Nephron progenitor cell (in vitro differentiated cells): ENCODE data around the gene CNTF.

Experiments
- DNase-seq: peaks from one replicate; pipeline ENCODE4 v3.0.0; 2021
- H3K27ac Mint-ChIP-seq: 2 replicates; pipeline ENCODE4 v1.8.0; 2021; ENCODE audit warnings: mild to moderate bottlenecking, moderate library complexity, mixed read lengths
- H3K27me3 Mint-ChIP-seq: 2 replicates; pipeline ENCODE4 v1.8.0; 2021; ENCODE audit warnings: mild to moderate bottlenecking, low read depth, mixed read lengths; ENCODE audit not compliant: poor library complexity
- H3K36me3 Mint-ChIP-seq: 2 replicates; pipeline ENCODE4 v1.8.0; 2021; ENCODE audit warnings: low read depth, mixed read lengths
- H3K4me1 Mint-ChIP-seq: 2 replicates; pipeline ENCODE4 v1.8.0; 2021; ENCODE audit warnings: mixed read lengths
- H3K4me3 Mint-ChIP-seq: 2 replicates; pipeline ENCODE4 v1.8.0; 2021; ENCODE audit warnings: mild to moderate bottlenecking, moderate library complexity, mixed read lengths
- H3K9me3 Mint-ChIP-seq: 2 replicates; pipeline ENCODE4 v1.8.0; 2021; ENCODE audit warnings: mild to moderate bottlenecking, moderate library complexity, mixed read lengths
- TF ChIP-seq, protein P1 (sequence below): fragments of 200-600 bp; sonication (generic); IDR thresholded peaks from 2 replicates; pipeline ENCODE4 v1.5.0; 2021; ENCODE audit warnings: antibody characterized with exemption

Gene CNTF

GRCh38 chr11:58577555-58578135 lies 44.8 kb upstream of the CNTF start:
- DNase-seq: peak; percentile 47
- TF ChIP-seq, protein P1, sequence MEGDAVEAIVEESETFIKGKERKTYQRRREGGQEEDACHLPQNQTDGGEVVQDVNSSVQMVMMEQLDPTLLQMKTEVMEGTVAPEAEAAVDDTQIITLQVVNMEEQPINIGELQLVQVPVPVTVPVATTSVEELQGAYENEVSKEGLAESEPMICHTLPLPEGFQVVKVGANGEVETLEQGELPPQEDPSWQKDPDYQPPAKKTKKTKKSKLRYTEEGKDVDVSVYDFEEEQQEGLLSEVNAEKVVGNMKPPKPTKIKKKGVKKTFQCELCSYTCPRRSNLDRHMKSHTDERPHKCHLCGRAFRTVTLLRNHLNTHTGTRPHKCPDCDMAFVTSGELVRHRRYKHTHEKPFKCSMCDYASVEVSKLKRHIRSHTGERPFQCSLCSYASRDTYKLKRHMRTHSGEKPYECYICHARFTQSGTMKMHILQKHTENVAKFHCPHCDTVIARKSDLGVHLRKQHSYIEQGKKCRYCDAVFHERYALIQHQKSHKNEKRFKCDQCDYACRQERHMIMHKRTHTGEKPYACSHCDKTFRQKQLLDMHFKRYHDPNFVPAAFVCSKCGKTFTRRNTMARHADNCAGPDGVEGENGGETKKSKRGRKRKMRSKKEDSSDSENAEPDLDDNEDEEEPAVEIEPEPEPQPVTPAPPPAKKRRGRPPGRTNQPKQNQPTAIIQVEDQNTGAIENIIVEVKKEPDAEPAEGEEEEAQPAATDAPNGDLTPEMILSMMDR: no peak
- Mint-ChIP-seq H3K27me3 (peaks cover 8% of the 10 kb centered on the region), H3K36me3 (no peaks in the 10 kb centered on the region), H3K9me3 (no peaks in the 10 kb centered on the region), H3K4me3 (peak overlapping the region; percentile 97), H3K27ac (peak overlapping the region; percentile 100), H3K4me1 (peaks cover 55% of the 10 kb centered on the region)

DNA sequence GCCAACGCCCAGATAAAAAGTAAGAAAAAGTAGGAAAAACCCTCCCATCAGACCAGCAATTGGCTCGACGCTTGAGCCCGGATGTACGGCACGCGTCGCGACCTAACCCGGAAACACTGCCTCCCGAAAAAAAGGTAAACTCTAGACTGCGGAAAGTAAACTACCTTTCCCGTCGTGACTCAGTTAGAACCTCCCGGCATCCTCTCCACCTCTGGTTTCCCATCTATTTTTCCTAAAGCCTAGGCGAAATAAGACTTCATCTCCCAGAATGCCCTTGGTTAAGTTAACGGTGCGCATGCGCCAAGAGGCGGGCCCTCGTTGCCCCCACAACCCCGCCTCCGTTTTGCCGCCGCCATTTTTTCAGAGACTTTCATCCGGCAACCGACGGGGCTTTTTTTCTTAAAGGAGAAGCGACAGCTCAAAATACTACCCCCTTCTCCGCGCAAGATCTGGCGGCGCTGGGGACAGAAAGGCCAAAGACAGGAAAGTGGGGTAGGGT lies 44.3 kb upstream of the CNTF start:
- Mint-ChIP-seq H3K27me3 (peaks cover 8% of the 10 kb centered on the region), H3K36me3 (no peaks in the 10 kb centered on the region), H3K4me3 (peak overlapping the region; percentile 97), H3K9me3 (no peaks in the 10 kb centered on the region), H3K27ac (peak overlapping the region; percentile 100), H3K4me1 (peaks cover 59% of the 10 kb centered on the region)
- TF ChIP-seq, protein P1: no peak
- DNase-seq: peak; percentile 95

GRCh38 chr11:58578635-58579191 lies 43.8 kb upstream of the CNTF start, which contains the start of gene ZFP91:
TSS of gene ZFP91 (plus strand) at chr11:58579063. CDS start at chr11:58579282, 219 bp downstream.
- TF ChIP-seq, protein P1: no peak
- Mint-ChIP-seq H3K4me1 (peaks cover 63% of the 10 kb centered on the region), H3K27ac (peak within 1 kb of the TSS; percentile 100), H3K27me3 (peaks cover 5% of the 10 kb centered on the region), H3K4me3 (peak within 1 kb of the TSS; percentile 97), H3K36me3 (no peaks in the 10 kb centered on the region), H3K9me3 (no peaks in the 10 kb centered on the region)
- DNase-seq: peak; percentile 95

DNA sequence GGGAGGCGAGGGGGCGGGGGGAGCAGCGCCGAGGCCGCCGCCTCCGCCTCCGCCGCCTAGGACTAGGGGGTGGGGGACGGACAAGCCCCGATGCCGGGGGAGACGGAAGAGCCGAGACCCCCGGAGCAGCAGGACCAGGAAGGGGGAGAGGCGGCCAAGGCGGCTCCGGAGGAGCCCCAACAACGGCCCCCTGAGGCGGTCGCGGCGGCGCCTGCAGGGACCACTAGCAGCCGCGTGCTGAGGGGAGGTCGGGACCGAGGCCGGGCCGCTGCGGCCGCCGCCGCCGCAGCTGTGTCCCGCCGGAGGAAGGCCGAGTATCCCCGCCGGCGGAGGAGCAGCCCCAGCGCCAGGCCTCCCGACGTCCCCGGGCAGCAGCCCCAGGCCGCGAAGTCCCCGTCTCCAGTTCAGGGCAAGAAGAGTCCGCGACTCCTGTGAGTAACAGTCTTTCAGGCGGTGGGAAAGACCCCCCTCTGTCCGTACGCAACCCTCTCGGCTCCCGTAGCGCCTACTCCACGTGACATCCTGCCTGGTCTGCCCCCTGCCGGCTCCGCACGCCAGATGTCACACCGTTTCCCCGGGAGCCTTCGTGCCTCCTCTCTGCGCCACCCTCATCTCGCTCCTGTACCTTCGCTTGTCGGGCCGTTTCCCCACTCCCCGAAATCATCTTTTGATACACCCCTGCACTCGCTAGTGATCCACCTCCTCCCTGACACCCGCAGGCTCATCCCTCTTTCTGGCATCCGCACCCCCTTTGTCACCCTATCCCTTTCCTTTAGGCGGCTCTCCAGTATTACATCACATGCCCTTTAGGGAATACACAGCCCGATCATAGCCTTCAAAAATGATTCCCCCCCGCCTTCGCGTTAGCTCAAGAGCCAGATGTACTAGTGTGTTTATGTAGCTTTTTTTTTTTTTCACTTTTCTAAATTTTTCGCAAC lies 43.0 kb upstream of the CNTF start:
- H3K27ac Mint-ChIP-seq: peak overlapping the region; percentile 99

DNA sequence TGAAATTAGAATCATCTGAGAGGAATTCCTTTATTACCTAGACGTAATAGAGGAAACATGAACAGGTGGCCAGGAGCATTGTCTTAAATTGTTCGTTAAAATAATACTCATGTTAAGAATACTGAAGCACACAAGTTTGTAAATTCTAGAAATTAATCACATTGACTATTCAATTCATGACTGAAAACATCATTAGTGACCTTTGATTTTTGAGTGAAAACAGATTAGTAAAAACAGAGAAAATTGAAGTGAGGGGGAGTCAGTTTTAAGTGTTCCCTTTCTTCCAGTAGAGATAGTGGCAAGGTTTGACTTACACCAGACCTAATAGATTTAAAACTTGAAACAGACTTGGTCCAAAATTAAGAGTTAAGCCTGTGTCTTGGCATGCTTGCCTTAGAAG lies 42.2 kb upstream of the CNTF start:
- H3K4me1 Mint-ChIP-seq: peaks cover 63% of the 10 kb centered on the region
- peak overlapping the region; percentile 99 for H3K27ac Mint-ChIP-seq
- H3K4me3 Mint-ChIP-seq: peak overlapping the region; percentile 97
- TF ChIP-seq, protein P1: no peak
- no peaks in the 10 kb centered on the region for H3K36me3 Mint-ChIP-seq
- no peaks in the 10 kb centered on the region for H3K9me3 Mint-ChIP-seq
- DNase-seq: no peak
- H3K27me3 Mint-ChIP-seq: peaks cover 3% of the 10 kb centered on the region

More for the DNA sequence above, 43.0 kb upstream of the CNTF start:
- H3K36me3 Mint-ChIP-seq: no peaks in the 10 kb centered on the region
- peak overlapping the region; percentile 97 for H3K4me3 Mint-ChIP-seq
- peak; percentile 84 for DNase-seq
- H3K4me1 Mint-ChIP-seq: peaks cover 66% of the 10 kb centered on the region
- H3K9me3 Mint-ChIP-seq: no peaks in the 10 kb centered on the region
- TF ChIP-seq, protein P1: peak; percentile 62
- H3K27me3 Mint-ChIP-seq: peaks cover 5% of the 10 kb centered on the region
